Measurements from ENCODE around the gene L3MBTL3.

DNA sequence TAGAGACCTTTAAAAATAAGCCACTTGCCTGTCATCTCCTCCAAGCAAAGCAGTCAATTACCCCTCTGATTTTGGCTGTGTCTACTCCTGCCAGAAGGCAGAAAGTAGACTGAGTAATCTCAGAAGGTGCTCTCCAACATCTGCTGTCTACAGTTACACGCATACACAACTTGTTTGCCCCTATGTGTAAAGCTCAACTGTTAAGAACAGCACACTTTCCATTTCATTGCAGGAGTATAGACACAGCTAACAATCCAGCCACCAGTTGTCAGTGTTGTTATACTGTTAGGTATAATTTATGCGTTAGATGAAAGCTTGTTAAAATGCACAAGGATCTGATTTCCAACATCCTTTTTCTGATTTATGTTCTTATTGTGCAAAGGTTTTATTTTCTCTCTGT is 116.2 kb downstream of the L3MBTL3 start:
- TF ChIP-seq POLR2AphosphoS5 (IDR thresholded peaks at IDR 0.05) (no peak), POLR2A (IDR thresholded peaks at IDR 0.05) (no peak)
- TF ChIP-seq, protein P1, sequence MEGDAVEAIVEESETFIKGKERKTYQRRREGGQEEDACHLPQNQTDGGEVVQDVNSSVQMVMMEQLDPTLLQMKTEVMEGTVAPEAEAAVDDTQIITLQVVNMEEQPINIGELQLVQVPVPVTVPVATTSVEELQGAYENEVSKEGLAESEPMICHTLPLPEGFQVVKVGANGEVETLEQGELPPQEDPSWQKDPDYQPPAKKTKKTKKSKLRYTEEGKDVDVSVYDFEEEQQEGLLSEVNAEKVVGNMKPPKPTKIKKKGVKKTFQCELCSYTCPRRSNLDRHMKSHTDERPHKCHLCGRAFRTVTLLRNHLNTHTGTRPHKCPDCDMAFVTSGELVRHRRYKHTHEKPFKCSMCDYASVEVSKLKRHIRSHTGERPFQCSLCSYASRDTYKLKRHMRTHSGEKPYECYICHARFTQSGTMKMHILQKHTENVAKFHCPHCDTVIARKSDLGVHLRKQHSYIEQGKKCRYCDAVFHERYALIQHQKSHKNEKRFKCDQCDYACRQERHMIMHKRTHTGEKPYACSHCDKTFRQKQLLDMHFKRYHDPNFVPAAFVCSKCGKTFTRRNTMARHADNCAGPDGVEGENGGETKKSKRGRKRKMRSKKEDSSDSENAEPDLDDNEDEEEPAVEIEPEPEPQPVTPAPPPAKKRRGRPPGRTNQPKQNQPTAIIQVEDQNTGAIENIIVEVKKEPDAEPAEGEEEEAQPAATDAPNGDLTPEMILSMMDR (IDR thresholded peaks at IDR 0.05) = no peak

All from prostate gland (tissue), 2 donors.